Mammary epithelial cell (primary cell): Measurements from ENCODE around the gene TET1.

Experiments
- EZH2 ChIP-seq: IDR thresholded peaks from 2 replicates; pipeline ENCODE4 v1.6.1; 2012; ENCODE audit warnings: low read length, inconsistent platforms, borderline replicate concordance
- TF ChIP-seq, protein P1 (sequence below), 2 donors: IDR thresholded peaks in 1 of 2; conservative IDR thresholded peaks in 1 of 2; 2 replicates each; pipeline ENCODE4 v1.5.1; 2011 to 2012; ENCODE audit warnings: inconsistent platforms in 2 of 2, low read length in 2 of 2, mild to moderate bottlenecking in 2 of 2, control low read depth in 1 of 2, low read depth in 1 of 2; ENCODE audit not compliant: insufficient read depth in 1 of 2; ENCODE audit errors: extremely low read depth in 1 of 2

DNA sequence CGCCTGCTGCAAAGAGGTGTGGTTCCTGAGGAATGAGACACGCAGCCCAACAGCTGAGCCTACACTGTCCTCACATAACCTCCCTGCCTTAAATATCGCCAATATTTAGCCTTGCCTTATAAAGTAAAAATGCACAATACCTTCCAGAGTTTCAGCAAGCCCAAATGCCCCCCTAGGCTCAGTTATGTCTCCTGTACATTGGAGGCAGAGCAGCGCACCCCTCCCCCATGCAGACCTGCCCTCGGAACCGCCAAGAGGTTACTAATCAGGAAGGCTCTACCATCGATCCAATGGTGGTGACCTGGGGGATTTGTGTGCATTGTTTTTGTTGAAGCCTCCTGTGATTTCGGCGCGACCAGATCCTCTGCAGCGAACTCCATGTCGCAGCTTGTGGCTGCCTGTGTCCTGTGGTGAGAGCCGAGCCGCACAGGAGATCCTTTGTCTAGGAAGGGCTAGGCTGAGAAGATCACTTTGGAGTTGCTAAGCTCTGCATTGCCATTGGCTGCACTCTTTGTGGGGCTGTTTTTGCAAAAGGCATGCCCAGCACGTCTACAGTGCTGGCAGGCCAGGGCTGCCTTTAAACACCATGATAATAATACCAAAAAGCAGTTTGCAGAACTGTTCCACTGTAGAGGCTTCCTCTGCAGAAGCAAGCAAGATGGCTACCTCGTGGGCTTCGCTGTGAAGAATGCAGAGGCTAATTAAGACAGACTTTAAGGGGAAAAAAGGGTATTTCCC lies 40.1 kb downstream of the TET1 start:
- no peak for TF ChIP-seq EZH2
- TF ChIP-seq, protein P1, sequence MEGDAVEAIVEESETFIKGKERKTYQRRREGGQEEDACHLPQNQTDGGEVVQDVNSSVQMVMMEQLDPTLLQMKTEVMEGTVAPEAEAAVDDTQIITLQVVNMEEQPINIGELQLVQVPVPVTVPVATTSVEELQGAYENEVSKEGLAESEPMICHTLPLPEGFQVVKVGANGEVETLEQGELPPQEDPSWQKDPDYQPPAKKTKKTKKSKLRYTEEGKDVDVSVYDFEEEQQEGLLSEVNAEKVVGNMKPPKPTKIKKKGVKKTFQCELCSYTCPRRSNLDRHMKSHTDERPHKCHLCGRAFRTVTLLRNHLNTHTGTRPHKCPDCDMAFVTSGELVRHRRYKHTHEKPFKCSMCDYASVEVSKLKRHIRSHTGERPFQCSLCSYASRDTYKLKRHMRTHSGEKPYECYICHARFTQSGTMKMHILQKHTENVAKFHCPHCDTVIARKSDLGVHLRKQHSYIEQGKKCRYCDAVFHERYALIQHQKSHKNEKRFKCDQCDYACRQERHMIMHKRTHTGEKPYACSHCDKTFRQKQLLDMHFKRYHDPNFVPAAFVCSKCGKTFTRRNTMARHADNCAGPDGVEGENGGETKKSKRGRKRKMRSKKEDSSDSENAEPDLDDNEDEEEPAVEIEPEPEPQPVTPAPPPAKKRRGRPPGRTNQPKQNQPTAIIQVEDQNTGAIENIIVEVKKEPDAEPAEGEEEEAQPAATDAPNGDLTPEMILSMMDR (conservative IDR thresholded peaks at IDR 0.05 in 1 of 2, IDR thresholded peaks at IDR 0.05 in 1 of 2; ENCODE audit: extremely low read depth in 1 of 2, insufficient read depth in 1 of 2, low read depth in 1 of 2, low read length in 2 of 2) = no peak
